GM18505 (cell line): ENCODE results near the gene SLX1A.
A peak's percentile ranks its signal among the peaks of the same experiment; 100 is the strongest.
"Not testable (repeated sequence)": the region's sequence is repeated elsewhere in the genome, so short reads cannot be mapped to it uniquely, and the experiment has no call there.

Experiments used
- ATAC-seq: cut with Tn5 transposase; IDR thresholded peaks from one replicate; pipeline ENCODE4 v1.9.1; 2021; ENCODE audit not compliant: unreplicated experiment
- POLR2A ChIP-seq: IDR thresholded peaks from 4 replicates; pipeline ENCODE4 v1.6.1; 2011; ENCODE audit warnings: borderline replicate concordance; ENCODE audit not compliant: insufficient read depth, insufficient read length; ENCODE audit errors: extremely low read depth

The SLX1A gene

DNA sequence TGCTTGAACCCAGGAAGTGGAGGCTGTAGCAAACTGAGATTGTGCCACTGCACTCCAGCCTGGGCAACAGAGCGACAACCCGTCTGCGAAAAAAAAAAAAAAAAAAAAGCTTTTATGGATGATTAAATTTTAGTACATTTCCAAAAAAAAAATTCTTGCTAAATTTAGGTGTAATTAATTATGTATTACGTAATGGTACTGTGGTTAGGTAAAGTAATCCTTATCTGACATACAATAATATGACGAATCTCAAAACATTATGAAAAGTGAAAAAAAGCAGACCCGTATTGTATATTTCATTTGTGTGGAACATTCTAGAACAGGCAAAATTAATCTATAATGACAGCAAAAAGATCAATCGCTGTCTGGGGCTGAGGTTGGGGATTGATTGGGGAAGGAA is 20.6 kb upstream of the SLX1A start:
- no peak for TF ChIP-seq POLR2A
- ATAC-seq, result no peak

DNA sequence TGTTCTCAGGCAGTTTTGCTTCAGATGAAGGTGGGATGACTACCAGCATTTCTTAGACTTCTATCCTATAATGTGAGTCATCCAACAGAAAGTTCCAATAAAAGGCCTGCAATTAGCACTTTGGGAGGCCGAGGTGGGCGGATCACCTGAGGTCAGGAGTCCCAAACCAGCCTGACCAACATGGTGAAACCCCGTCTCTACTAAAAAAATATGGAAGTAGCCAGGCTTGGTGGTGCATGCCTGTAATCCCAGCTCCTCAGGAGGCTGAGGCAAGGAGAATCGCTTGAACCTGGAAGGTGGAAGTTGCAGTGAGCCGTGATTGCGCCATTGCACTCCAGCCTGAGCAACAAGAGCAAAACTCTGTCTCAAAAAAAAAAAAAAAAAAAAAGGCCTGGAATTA is 16.8 kb upstream of the SLX1A start:
- ATAC-seq, result not testable (repeated sequence)

DNA sequence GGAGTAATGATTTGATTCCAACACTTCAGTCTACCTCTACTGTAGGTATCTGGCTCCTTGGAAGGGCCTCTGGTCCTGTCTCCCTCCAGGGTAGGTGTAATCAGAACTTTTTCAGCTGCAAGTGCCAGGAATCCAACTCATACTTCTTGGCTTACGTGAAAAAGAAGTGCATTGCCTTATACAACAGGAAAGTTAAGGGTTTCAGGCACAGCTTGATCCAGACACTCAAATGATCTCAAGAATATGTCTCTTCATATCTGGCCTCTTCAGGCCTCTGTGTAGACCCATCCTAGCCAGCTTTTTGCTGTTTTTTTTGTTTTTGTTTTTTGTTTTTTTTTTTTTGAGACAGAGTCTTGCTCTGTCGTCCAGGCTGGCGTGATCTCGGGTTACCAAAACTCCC is 14.5 kb upstream of the SLX1A start:
- TF ChIP-seq POLR2A, result no peak
- no peak for ATAC-seq

DNA sequence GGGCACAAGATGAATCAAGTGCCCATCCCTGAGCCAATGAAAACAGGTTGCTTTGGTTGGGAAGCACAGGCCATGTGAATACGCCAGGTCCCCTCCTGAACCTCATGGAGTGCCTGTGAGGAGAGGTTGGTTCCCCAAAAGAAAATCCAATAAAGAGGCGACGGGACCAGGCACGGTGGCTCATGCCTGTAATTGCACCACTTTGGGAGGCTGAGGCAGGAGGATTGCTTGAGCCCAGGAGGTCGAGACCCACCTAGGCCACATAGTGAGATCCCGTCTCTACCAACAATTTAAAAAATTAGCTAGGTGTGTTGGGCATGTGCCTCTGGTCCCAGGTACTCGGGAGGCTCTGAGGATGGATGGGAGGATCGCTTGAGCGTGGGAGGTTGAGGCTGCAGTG is 13.7 kb upstream of the SLX1A start:
- no peak for TF ChIP-seq POLR2A

DNA sequence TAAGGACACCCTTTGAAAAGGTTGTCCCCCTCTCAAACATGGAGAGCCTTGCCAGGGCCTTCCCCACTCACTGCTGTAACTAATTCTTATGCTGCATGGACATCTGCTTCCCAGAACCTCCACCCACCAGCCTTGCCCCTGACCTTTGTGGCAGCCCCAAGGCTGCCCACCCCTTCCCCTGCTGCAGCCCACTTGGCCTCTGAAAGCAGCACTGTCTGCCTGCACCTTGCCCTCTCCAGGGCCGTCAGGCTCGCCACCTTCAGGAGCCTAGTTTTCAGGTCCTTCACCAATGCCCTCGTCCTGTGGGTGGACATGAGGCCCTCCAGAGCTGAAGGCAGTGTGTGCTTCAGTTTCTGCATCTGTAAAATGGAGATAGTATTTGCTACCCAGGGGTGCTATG is 12.9 kb upstream of the SLX1A start:
- no peak for TF ChIP-seq POLR2A
- no peak for ATAC-seq

More for the DNA sequence above, 13.7 kb upstream of the SLX1A start:
- no peak for ATAC-seq

DNA sequence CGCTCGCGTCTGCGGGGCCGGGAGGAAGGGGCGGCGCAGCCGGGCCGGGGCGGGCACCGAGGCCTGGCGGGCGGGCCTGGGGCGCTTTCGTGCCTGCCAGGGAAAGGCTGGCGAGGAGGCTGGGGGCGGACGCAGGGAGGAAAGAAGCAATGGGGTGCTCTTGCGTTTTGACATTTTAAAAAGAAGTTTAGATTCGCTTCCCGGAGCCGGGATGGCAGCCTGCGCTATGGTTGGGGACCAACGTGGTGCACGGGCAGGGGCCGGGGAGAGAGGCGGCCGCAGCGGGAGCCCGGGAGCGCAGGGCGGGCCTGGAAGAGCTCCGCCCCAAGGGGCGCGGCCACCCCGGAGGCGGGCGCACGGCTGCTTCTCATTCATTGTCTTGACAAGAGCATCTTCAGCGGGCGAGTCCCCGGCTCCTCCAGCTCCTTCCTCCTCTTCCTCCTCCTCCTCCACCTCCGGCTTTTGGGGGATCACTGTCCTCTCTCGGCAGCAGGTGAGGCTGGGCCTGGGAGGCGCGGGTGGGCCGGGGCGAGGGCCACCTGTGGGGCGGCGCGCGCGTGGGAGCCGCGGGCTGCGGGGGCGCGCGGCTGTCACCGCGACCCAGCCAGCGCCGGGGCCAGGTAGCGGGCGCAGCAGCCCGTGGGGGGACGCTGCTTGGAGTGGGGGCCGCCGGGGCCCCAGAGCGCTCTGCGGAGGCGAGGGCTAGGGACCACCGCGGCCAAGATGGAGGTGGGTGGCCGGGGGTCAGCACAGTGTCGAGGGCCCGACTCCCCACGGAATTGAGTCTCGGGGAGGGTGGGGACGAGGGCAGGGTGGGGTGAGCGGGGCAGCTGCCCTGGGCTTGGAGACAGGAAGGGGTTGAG is 10.2 kb upstream of the SLX1A start, which contains the start of gene CORO1A:
TSS of gene CORO1A (plus strand) at position 370 of the 863 bp plus-strand sequence. CDS start 1,608 bp downstream, outside the sequence.
- TF ChIP-seq POLR2A, result peak; percentile 93
- ATAC-seq, result peak; percentile 41

DNA sequence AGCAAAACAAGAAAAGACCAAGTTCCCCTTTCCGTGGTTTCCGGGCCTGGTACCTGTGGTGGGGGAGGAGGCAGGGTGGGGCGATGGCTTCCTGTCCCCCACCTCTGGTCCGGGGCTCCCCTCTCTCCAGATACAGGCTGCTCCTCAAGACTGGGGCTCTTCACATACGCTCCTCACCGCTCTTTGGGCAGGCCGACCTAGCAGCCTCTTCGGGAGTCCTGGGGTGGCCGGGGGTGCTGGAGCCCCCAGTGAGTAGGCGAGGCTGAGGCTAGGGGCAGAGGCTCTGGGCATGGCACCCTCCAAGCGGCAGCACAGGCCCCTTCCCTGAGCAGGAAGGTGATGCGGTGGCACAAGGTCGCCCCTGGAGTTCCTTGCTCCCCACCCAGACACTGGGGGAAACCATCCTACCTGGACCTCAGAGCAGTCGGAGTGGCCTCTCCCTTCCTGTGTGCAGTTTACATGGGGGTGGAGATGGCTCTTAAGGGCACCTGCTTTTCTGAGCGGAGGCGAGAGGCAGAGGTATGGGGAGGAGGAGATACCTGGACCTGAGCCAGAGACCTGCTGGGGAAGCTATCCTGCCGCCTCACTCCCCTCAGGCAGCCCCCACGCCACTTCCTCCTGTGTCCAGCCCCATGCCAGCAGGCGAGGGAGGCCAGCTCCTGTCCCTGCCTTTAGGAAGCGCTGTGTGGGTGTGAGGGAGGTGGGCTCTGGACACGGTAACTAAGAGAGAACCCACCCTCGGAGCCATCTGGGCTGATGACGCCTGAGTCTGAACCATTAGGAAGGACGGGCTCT is 9.4 kb upstream of the SLX1A start:
- peak; percentile 92 for TF ChIP-seq POLR2A
- peak; percentile 8 for ATAC-seq

DNA sequence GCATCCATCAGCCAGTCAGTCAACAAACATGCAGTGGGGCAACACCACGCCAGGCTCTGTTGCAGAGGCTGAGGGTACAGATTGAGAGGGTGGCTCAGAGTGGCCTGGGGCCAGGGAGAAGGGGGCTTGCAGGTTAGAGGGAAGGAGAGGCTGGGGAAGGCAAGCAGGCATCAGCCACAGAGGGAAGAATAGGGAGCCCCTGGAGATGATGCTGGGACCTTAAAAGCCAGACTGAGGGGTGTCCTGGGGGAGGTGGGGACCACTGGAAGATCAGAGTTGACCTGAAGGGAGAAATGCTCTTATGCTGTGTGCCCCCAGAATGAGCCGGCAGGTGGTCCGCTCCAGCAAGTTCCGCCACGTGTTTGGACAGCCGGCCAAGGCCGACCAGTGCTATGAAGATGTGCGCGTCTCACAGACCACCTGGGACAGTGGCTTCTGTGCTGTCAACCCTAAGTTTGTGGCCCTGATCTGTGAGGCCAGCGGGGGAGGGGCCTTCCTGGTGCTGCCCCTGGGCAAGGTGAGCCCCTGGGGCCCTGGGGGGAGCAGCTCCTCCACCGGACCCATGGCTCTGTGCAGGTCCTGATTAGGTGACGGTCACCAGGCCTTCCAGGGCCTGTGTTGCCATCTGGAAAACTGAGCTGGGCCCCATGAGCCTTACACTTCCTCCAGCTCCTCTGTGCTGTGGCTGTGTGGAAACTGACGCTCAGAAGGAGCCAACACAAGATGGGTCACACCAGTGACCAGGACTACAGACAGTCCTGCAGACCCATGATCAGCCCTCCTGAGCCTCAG is 8.6 kb upstream of the SLX1A start:
- peak; percentile 59 for TF ChIP-seq POLR2A
- ATAC-seq, result no peak

DNA sequence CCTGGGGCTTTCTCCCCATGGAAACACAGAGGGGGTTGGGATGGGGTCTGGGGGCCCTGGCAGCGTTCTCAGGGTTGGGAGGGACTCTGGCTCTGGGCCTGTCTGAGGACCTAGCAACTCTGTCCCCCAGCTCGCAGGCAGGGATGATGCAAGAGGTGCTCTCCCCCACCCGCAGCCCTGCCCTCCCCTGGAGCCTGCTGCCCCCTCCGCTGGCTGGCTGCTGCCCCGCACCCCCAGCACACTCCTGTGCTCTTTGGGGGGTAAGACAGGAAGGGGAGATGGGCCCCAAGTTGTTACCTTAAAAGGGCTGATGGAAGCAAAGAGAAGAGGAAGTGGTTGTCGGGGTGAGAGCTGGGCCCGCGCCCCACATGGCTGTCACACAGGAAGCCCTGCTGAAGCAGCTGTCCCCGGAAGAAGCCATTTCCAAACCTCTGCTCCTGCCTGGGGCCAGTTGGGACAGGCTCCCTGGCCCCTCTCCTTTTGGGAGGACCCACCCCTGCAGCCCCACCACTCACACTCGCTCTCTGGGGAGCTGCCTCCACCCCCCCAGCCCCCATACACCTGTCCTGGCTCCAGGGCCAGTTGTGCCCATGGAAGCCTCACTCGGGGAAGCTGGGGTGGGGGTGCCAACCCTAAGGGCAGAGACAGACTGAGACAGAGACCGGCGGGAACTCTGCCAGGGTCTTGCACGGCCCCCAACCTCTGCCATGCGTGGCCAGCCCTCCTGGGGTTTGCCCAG is 7.8 kb upstream of the SLX1A start:
- ATAC-seq, result no peak
- peak; percentile 1 for TF ChIP-seq POLR2A

DNA sequence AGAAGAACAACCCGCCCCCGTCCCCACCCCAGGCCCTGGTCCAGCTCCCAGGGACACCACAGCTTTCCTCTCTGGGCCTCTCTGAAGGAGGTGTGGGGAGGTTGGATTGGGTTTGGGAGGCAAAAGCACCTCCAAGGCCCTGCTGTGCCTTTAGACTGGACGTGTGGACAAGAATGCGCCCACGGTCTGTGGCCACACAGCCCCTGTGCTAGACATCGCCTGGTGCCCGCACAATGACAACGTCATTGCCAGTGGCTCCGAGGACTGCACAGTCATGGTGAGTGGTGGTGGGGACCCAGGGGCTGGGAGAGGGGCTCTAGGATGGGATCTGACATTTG is 7.3 kb upstream of the SLX1A start:
- ATAC-seq, result no peak
- TF ChIP-seq POLR2A, result no peak

DNA sequence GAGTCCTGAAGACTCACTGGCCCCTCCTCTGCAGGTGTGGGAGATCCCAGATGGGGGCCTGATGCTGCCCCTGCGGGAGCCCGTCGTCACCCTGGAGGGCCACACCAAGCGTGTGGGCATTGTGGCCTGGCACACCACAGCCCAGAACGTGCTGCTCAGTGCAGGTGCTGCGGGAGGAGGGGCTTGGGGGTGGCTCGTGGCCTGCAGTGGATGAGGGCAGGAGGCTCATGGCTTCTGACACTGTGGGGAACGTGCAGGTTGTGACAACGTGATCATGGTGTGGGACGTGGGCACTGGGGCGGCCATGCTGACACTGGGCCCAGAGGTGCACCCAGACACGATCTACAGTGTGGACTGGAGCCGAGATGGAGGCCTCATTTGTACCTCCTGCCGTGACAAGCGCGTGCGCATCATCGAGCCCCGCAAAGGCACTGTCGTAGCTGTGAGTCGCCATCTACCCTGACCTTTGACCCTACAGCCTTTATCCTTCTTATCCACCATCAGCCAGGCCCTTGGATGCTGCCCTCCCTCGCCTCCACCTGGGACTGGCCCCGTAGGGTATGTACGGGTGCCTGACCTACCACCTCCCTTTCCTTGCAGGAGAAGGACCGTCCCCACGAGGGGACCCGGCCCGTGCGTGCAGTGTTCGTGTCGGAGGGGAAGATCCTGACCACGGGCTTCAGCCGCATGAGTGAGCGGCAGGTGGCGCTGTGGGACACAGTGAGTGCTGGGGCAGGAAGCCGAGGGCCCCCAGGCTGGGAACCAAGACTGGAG is 6.7 kb upstream of the SLX1A start:
- ATAC-seq, result no peak
- peak; percentile 46 for TF ChIP-seq POLR2A

DNA sequence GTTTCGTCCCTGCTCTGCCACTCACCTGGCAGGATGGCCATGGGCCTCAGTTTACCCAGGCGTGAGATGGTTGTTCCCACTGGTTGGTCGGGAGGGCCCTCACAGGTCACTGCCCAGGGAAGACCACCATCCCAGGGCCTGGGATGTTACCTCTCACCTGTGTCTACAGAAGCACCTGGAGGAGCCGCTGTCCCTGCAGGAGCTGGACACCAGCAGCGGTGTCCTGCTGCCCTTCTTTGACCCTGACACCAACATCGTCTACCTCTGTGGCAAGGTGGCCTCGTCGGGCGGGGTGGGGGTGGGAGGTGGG is 6.2 kb upstream of the SLX1A start:
- TF ChIP-seq POLR2A, result peak; percentile 42
- ATAC-seq, result no peak
